WTC11 (cell line): ENCODE measurements around the gene CREB1. TPM values are rescaled to one million over a fixed set of nuclear protein-coding genes. Genes with fewer than 3 reads are reported as not detected.

Source experiments
- ATAC-seq: fragments of 200-7000 bp; cut with Tn5 transposase; 2 replicates; pipeline ENCODE4 v1.10.0; 2021; ENCODE audit warnings: mild to moderate bottlenecking, moderate library complexity
- CTCF ChIA-PET: fragments of 300-600 bp; sonication (Branson Sonifier 250); formaldehyde crosslinking; loops from one replicate; lab custom pipeline; 2021; ENCODE audit warnings: antibody characterized with exemption; lab: Charles Lee
- POLR2A ChIA-PET: fragments of 350-600 bp; sonication (Branson Sonifier 250); formaldehyde crosslinking; loops from one replicate; lab custom pipeline; 2021; ENCODE audit warnings: antibody characterized with exemption; lab: Charles Lee
- DNase-seq: peaks from one replicate; pipeline ENCODE4 v3.0.0; 2021; ENCODE audit warnings: low spot score
- H3K27ac Mint-ChIP-seq: 2 replicates; pipeline ENCODE4 v1.8.0; 2021; ENCODE audit warnings: mixed read lengths
- H3K27me3 Mint-ChIP-seq: 2 replicates; pipeline ENCODE4 v1.8.0; 2021; ENCODE audit warnings: low read depth, mild to moderate bottlenecking, moderate library complexity, mixed read lengths
- H3K36me3 Mint-ChIP-seq: 2 replicates; pipeline ENCODE4 v1.8.0; 2021; ENCODE audit warnings: mixed read lengths
- H3K4me1 Mint-ChIP-seq: 2 replicates; pipeline ENCODE4 v1.8.0; 2022; ENCODE audit warnings: mixed read lengths
- H3K4me3 Mint-ChIP-seq: 2 replicates; pipeline ENCODE4 v1.8.0; 2021; ENCODE audit warnings: mild to moderate bottlenecking, moderate library complexity, mixed read lengths
- H3K9me3 Mint-ChIP-seq: 2 replicates; pipeline ENCODE4 v1.8.0; 2021; ENCODE audit warnings: mixed read lengths
- AR ChIP-seq: fragments of 250-450 bp; sonication (Bioruptor Pico); IDR thresholded peaks from 2 replicates; pipeline ENCODE4 v1.9.0; 2021; ENCODE audit warnings: mild to moderate bottlenecking
- CREB1 ChIP-seq: sonication (generic); formaldehyde crosslinking; IDR thresholded peaks from 2 replicates; pipeline ENCODE4 v1.8.0; 2023; ENCODE audit warnings: mild to moderate bottlenecking, missing genetic modification reagents
- E2F1 ChIP-seq: sonication (generic); formaldehyde crosslinking; IDR thresholded peaks from 2 replicates; pipeline ENCODE4 v1.8.0; 2022; ENCODE audit warnings: mild to moderate bottlenecking, missing genetic modification reagents
- ELF4 ChIP-seq: sonication (generic); formaldehyde crosslinking; IDR thresholded peaks from 2 replicates; pipeline ENCODE4 v1.8.1; 2022; ENCODE audit warnings: low read depth, mild to moderate bottlenecking, moderate library complexity, missing genetic modification reagents
- FOXP4 ChIP-seq: sonication (generic); formaldehyde crosslinking; IDR thresholded peaks from 2 replicates; pipeline ENCODE4 v1.8.0; 2022; ENCODE audit warnings: mild to moderate bottlenecking, missing genetic modification reagents
- IRF1 ChIP-seq: sonication (generic); formaldehyde crosslinking; IDR thresholded peaks from 2 replicates; pipeline ENCODE4 v1.8.0; 2023; ENCODE audit warnings: missing genetic modification reagents
- JAZF1 ChIP-seq: fragments of 250-450 bp; sonication (Bioruptor Pico); IDR thresholded peaks from 2 replicates; pipeline ENCODE4 v1.9.0; 2021; ENCODE audit warnings: moderate library complexity, mild to moderate bottlenecking, inconsistent platforms
- NR2C2 ChIP-seq: sonication (generic); formaldehyde crosslinking; IDR thresholded peaks from 2 replicates; pipeline ENCODE4 v1.8.0; 2022; ENCODE audit warnings: mild to moderate bottlenecking, missing genetic modification reagents
- PREB ChIP-seq: sonication (generic); formaldehyde crosslinking; IDR thresholded peaks from 2 replicates; pipeline ENCODE4 v1.8.1; 2022; ENCODE audit warnings: mild to moderate bottlenecking, missing genetic modification reagents, moderate library complexity, borderline replicate concordance
- TEAD1 ChIP-seq: sonication (generic); formaldehyde crosslinking; IDR thresholded peaks from 2 replicates; pipeline ENCODE4 v1.8.0; 2022; ENCODE audit warnings: mild to moderate bottlenecking, missing genetic modification reagents
- USF1 ChIP-seq: sonication (generic); formaldehyde crosslinking; IDR thresholded peaks from 2 replicates; pipeline ENCODE4 v1.8.0; 2022; ENCODE audit warnings: mild to moderate bottlenecking, missing genetic modification reagents
- ZBTB21 ChIP-seq: sonication (generic); formaldehyde crosslinking; IDR thresholded peaks from 2 replicates; pipeline ENCODE4 v1.8.1; 2023; ENCODE audit warnings: mild to moderate bottlenecking, missing genetic modification reagents, borderline replicate concordance
- ZBTB43 ChIP-seq: sonication (generic); formaldehyde crosslinking; IDR thresholded peaks from 2 replicates; pipeline ENCODE4 v1.8.1; 2023; ENCODE audit warnings: mild to moderate bottlenecking, missing genetic modification reagents
- ZNF317 ChIP-seq: sonication (generic); formaldehyde crosslinking; IDR thresholded peaks from 2 replicates; pipeline ENCODE4 v1.8.1; 2023; ENCODE audit warnings: low read depth, mild to moderate bottlenecking, moderate library complexity, missing genetic modification reagents, borderline replicate concordance
- ZNF532 ChIP-seq: fragments of 250-450 bp; sonication (Bioruptor Pico); IDR thresholded peaks from 2 replicates; pipeline ENCODE4 v1.9.0; 2021; ENCODE audit warnings: mild to moderate bottlenecking, borderline replicate concordance
- ZNF671 ChIP-seq: fragments of 250-450 bp; sonication (Bioruptor Pico); IDR thresholded peaks from 2 replicates; pipeline ENCODE4 v1.8.0; 2021; ENCODE audit warnings: mild to moderate bottlenecking
- total RNA-seq: library from RNA; stranded (reverse); gene quantifications from 3 replicates; pipeline ENCODE4 v1.2.3, GENCODE V29; 2021

The CREB1 gene
- total RNA-seq, 1 experiment from 2014 or later = 97.7 TPM

- no peak for TF ChIP-seq ZNF671 (CRISPR knock-in tag)
- no peak for TF ChIP-seq IRF1 (CRISPR knock-in tag)
- TF ChIP-seq ZBTB21 = no peak
- no peak for TF ChIP-seq FOXP4 (CRISPR knock-in tag)
Measured at GRCh38 chr2:207515671-207516070, 14.1 kb upstream of the CREB1 start (continued).

- DNase-seq (no peak), ATAC-seq (no peak)
- POLR2A ChIA-PET = no interaction called here
- H3K4me1 Mint-ChIP-seq = no peaks in the 10 kb centered on the region
- peaks cover 8% of the 10 kb centered on the region for H3K36me3 Mint-ChIP-seq
- H3K9me3 Mint-ChIP-seq = peaks cover 11% of the 10 kb centered on the region
- H3K4me3 Mint-ChIP-seq = no peak overlapping the region
- no peaks in the 10 kb centered on the region; the same call in 1 of the 2 replicates for H3K27me3 Mint-ChIP-seq
- H3K27ac Mint-ChIP-seq = no peak overlapping the region
- no peak for TF ChIP-seq AR
- TF ChIP-seq ZNF317 (CRISPR knock-in tag) = no peak
- no peak for TF ChIP-seq NR2C2 (CRISPR knock-in tag)
- TF ChIP-seq ZBTB21 = no peak
- TF ChIP-seq IRF1 (CRISPR knock-in tag) = no peak
- TF ChIP-seq PREB (CRISPR knock-in tag) = no peak
- no peak for TF ChIP-seq USF1
- no peak for TF ChIP-seq E2F1 (CRISPR knock-in tag)
- TF ChIP-seq TEAD1 (CRISPR knock-in tag) = no peak
- TF ChIP-seq JAZF1 (CRISPR knock-in tag) = no peak
- CTCF ChIA-PET = no interaction called here
Measured at GRCh38 chr2:207516206-207516605, 13.6 kb upstream of the CREB1 start.

- Mint-ChIP-seq H3K9me3 (peaks cover 11% of the 10 kb centered on the region), H3K27me3 (peaks cover 7% of the 10 kb centered on the region), H3K4me1 (peaks cover 7% of the 10 kb centered on the region), H3K4me3 (no peak overlapping the region), H3K36me3 (peaks cover 8% of the 10 kb centered on the region), H3K27ac (no peak overlapping the region)
- ChIA-PET CTCF (no interaction called here), POLR2A (no interaction called here)
- DNase-seq = no peak
- ATAC-seq = no peak
- TF ChIP-seq E2F1 (CRISPR knock-in tag) = no peak
- TF ChIP-seq ZBTB43 (CRISPR knock-in tag) = no peak
- TF ChIP-seq ELF4 (CRISPR knock-in tag) = no peak
- no peak for TF ChIP-seq CREB1 (CRISPR knock-in tag)
- TF ChIP-seq ZNF532 (CRISPR knock-in tag) = no peak
Measured at GRCh38 chr2:207523005-207523404, 6.8 kb upstream of the CREB1 start.
